Trophoblast cell (in vitro differentiated cells and primary cell): ENCODE results near the gene ZNF273.
"Not testable (repeated sequence)": the region's sequence is repeated elsewhere in the genome, so short reads cannot be mapped to it uniquely, and the experiment has no call there.

Experiments used
- DNase-seq, 2 donors: peaks; one replicate each; pipeline ENCODE4 v3.0.0-alpha.2; 2016
- H2AFZ ChIP-seq: 2 replicates; pipeline ENCODE4 v1.6.1; 2013; ENCODE audit warnings: low read length, moderate library complexity, mild to moderate bottlenecking; ENCODE audit not compliant: insufficient read depth, poor library complexity
- H2AK5ac ChIP-seq: 2 replicates; pipeline ENCODE4 v1.6.1; 2013; ENCODE audit warnings: mild to moderate bottlenecking, low read length
- H2BK120ac ChIP-seq: 2 replicates; pipeline ENCODE4 v1.6.1; 2013; ENCODE audit warnings: low read length, mild to moderate bottlenecking, moderate library complexity; ENCODE audit not compliant: insufficient read depth, poor library complexity
- H2BK12ac ChIP-seq: 2 replicates; pipeline ENCODE4 v1.6.1; 2013; ENCODE audit warnings: mild to moderate bottlenecking, low read length, moderate library complexity
- H2BK5ac ChIP-seq: 2 replicates; pipeline ENCODE4 v1.6.1; 2013; ENCODE audit warnings: low read length, low read depth, moderate library complexity, mild to moderate bottlenecking; ENCODE audit not compliant: poor library complexity
- H3K14ac ChIP-seq: 2 replicates; pipeline ENCODE4 v1.6.1; 2013; ENCODE audit warnings: mild to moderate bottlenecking, low read length
- H3K18ac ChIP-seq: 2 replicates; pipeline ENCODE4 v1.6.1; 2013; ENCODE audit warnings: mild to moderate bottlenecking, low read length
- H3K23ac ChIP-seq: 2 replicates; pipeline ENCODE4 v1.6.1; 2013; ENCODE audit warnings: low read length
- H3K27ac ChIP-seq: 2 replicates; pipeline ENCODE4 v1.5.1; 2013; ENCODE audit warnings: low read depth, mild to moderate bottlenecking, inconsistent platforms, low read length, moderate library complexity
- H3K27me3 ChIP-seq: 2 replicates; pipeline ENCODE4 v1.6.1; 2013; ENCODE audit warnings: inconsistent platforms, mild to moderate bottlenecking, low read length, moderate library complexity; ENCODE audit not compliant: insufficient read depth
- H3K36me3 ChIP-seq, 2 experiments: 1 replicate in 1 of 2; 2 replicates in 1 of 2; pipeline ENCODE4 v1.6.1; 2013; ENCODE audit warnings: low read length in 2 of 2, mild to moderate bottlenecking in 2 of 2, moderate library complexity in 1 of 2; ENCODE audit not compliant: insufficient read depth in 2 of 2, control insufficient read depth in 1 of 2
- H3K4ac ChIP-seq: 2 replicates; pipeline ENCODE4 v1.6.1; 2013; ENCODE audit warnings: low read depth, mild to moderate bottlenecking, low read length, moderate library complexity
- H3K4me1 ChIP-seq, 2 experiments: 1 replicate in 1 of 2; 2 replicates in 1 of 2; pipeline ENCODE4 v1.6.1; 2013; ENCODE audit warnings: low read length in 2 of 2, mild to moderate bottlenecking in 2 of 2, moderate library complexity in 1 of 2; ENCODE audit not compliant: insufficient read depth in 2 of 2, control insufficient read depth in 1 of 2
- H3K4me2 ChIP-seq: 2 replicates; pipeline ENCODE4 v1.6.1; 2013; ENCODE audit warnings: inconsistent platforms, mild to moderate bottlenecking, low read length, moderate library complexity
- H3K4me3 ChIP-seq: 2 replicates; pipeline ENCODE4 v1.5.1; 2013; ENCODE audit warnings: mild to moderate bottlenecking, low read depth, low read length, inconsistent platforms
- H3K79me1 ChIP-seq: one replicate; pipeline ENCODE4 v1.6.1; 2013; ENCODE audit warnings: low read length
- H3K79me2 ChIP-seq: 2 replicates; pipeline ENCODE4 v1.6.1; 2013; ENCODE audit warnings: low read length, mild to moderate bottlenecking; ENCODE audit not compliant: control insufficient read depth, insufficient read depth, poor library complexity
- H3K9ac ChIP-seq: 2 replicates; pipeline ENCODE4 v1.6.1; 2013; ENCODE audit warnings: mild to moderate bottlenecking, low read length
- H3K9me3 ChIP-seq: 2 replicates; pipeline ENCODE4 v1.6.1; 2013; ENCODE audit warnings: low read depth, mild to moderate bottlenecking, control low read depth, inconsistent platforms, low read length; ENCODE audit not compliant: insufficient read depth
- H4K12ac ChIP-seq: 2 replicates; pipeline ENCODE4 v1.6.1; 2013; ENCODE audit warnings: low read depth, mild to moderate bottlenecking, low read length, moderate library complexity
- H4K8ac ChIP-seq: 2 replicates; pipeline ENCODE4 v1.6.1; 2013; ENCODE audit warnings: low read depth, mild to moderate bottlenecking, low read length, moderate library complexity
- H4K91ac ChIP-seq: one replicate; pipeline ENCODE4 v1.6.1; 2013; ENCODE audit warnings: low read depth, mild to moderate bottlenecking, low read length, moderate library complexity
- WGBS: extraction: QIAGEN DNeasy Blood & Tissue Kit; methylation state at CpG from one replicate; pipeline ENCODE4 v1.1.7; 2013; ENCODE audit warnings: missing lambda C conversion rate; ENCODE audit not compliant: insufficient read length, insufficient coverage; ENCODE audit errors: extremely low coverage; 5-methylcytosine and 5-hydroxymethylcytosine counted together

The ZNF273 gene

GRCh38 chr7:64863530-64863929, 39.5 kb upstream of the ZNF273 start:
- peaks cover 25% of the 10 kb centered on the region for H3K9me3 ChIP-seq
- H3K27me3 ChIP-seq, H3K9ac ChIP-seq: not testable (repeated sequence)

GRCh38 chr7:64863969-64864368, 39.1 kb upstream of the ZNF273 start:
- Histone ChIP-seq H2BK12ac (no peak overlapping the region), H3K18ac (no peak overlapping the region), H3K79me2 (no peaks in the 10 kb centered on the region), H3K36me3 (peaks cover 0 to 3% of the 10 kb centered on the region in 2 experiments), H3K79me1 (no peaks in the 10 kb centered on the region), H3K4ac (no peak overlapping the region), H3K27me3 (no peaks in the 10 kb centered on the region), H4K8ac (no peak overlapping the region), H3K14ac (no peak overlapping the region), H4K12ac (no peak overlapping the region), H3K23ac (no peak overlapping the region), H3K9me3 (peaks cover 27% of the 10 kb centered on the region), H3K4me2 (no peak overlapping the region), H2AFZ (no peak overlapping the region), H2BK5ac (no peak overlapping the region), H4K91ac (no peak overlapping the region), H2AK5ac (no peak overlapping the region), H2BK120ac (no peak overlapping the region), H3K27ac (no peak overlapping the region), H3K4me1 (no peaks in the 10 kb centered on the region), H3K9ac (no peak overlapping the region), H3K4me3 (no peak overlapping the region)
- DNase-seq: no peak
- no CpG with 5 or more reads among the region's 7 CpGs for WGBS

More at GRCh38 chr7:64863530-64863929, 39.5 kb upstream of the ZNF273 start:
- not testable (repeated sequence) for H4K8ac ChIP-seq, H3K4ac ChIP-seq, H2BK12ac ChIP-seq, H3K79me1 ChIP-seq, H4K91ac ChIP-seq, DNase-seq, H2BK5ac ChIP-seq, H3K4me3 ChIP-seq, H3K14ac ChIP-seq, H3K4me2 ChIP-seq, H3K36me3 ChIP-seq, H3K4me1 ChIP-seq, H3K27ac ChIP-seq, H3K23ac ChIP-seq, H2BK120ac ChIP-seq, H2AFZ ChIP-seq, H3K18ac ChIP-seq, H2AK5ac ChIP-seq, H3K79me2 ChIP-seq, H4K12ac ChIP-seq
- WGBS: no CpG with 5 or more reads among the region's 3 CpGs

GRCh38 chr7:64867863-64868440, 35.1 kb upstream of the ZNF273 start:
- H3K27ac ChIP-seq: no peak overlapping the region
- H4K91ac ChIP-seq: no peak overlapping the region
- WGBS: no CpG with 5 or more reads among the region's 18 CpGs
- H2AFZ ChIP-seq: no peak overlapping the region
- H3K4me2 ChIP-seq: no peak overlapping the region
- H3K27me3 ChIP-seq: no peaks in the 10 kb centered on the region
- no peak overlapping the region for H4K8ac ChIP-seq
- H3K9ac ChIP-seq: no peak overlapping the region
- DNase-seq: no peak
- H3K79me1 ChIP-seq: no peaks in the 10 kb centered on the region
- H2BK120ac ChIP-seq: no peak overlapping the region
- no peak overlapping the region for H3K14ac ChIP-seq
- no peak overlapping the region for H3K18ac ChIP-seq
- H3K4ac ChIP-seq: no peak overlapping the region
- H3K23ac ChIP-seq: no peak overlapping the region
- no peak overlapping the region for H2BK12ac ChIP-seq
- H3K4me3 ChIP-seq: no peak overlapping the region
- no peak overlapping the region for H2BK5ac ChIP-seq
- no peak overlapping the region for H2AK5ac ChIP-seq
- no peaks in the 10 kb centered on the region for H3K79me2 ChIP-seq
- H3K36me3 ChIP-seq: peaks cover 0 to 3% of the 10 kb centered on the region in 2 experiments
- H3K4me1 ChIP-seq: no peaks in the 10 kb centered on the region
- no peak overlapping the region for H4K12ac ChIP-seq
- peaks cover 49% of the 10 kb centered on the region for H3K9me3 ChIP-seq

GRCh38 chr7:64868499-64868898, 34.6 kb upstream of the ZNF273 start:
- H3K79me1 ChIP-seq: no peaks in the 10 kb centered on the region
- no peak for DNase-seq
- H2BK12ac ChIP-seq: no peak overlapping the region
- peaks cover 44% of the 10 kb centered on the region for H3K9me3 ChIP-seq
- no peak overlapping the region for H3K4me2 ChIP-seq
- no peaks in the 10 kb centered on the region for H3K27me3 ChIP-seq
- no peak overlapping the region for H2AK5ac ChIP-seq
- H4K8ac ChIP-seq: no peak overlapping the region
- no peak overlapping the region for H3K14ac ChIP-seq
- H4K91ac ChIP-seq: no peak overlapping the region
- H3K4ac ChIP-seq: no peak overlapping the region
- H4K12ac ChIP-seq: no peak overlapping the region
- no peaks in the 10 kb centered on the region for H3K79me2 ChIP-seq
- H3K36me3 ChIP-seq: no peaks in the 10 kb centered on the region
- H3K9ac ChIP-seq: no peak overlapping the region
- H2BK5ac ChIP-seq: no peak overlapping the region
- H2BK120ac ChIP-seq: no peak overlapping the region
- no peak overlapping the region for H3K23ac ChIP-seq
- H3K27ac ChIP-seq: no peak overlapping the region
- H2AFZ ChIP-seq: no peak overlapping the region
- WGBS: no CpG with 5 or more reads among the region's 11 CpGs
- H3K4me3 ChIP-seq: no peak overlapping the region
- no peaks in the 10 kb centered on the region for H3K4me1 ChIP-seq
- H3K18ac ChIP-seq: no peak overlapping the region
